RKO (cell line): ENCODE results near the gene PSMD5.

Experiments used
- DNase-seq: peaks from one replicate; pipeline ENCODE4 v3.0.0-alpha.2; 2016; ENCODE audit warnings: low spot score

PSMD5 gene

GRCh38 chr9:120855827-120856670, 13.3 kb upstream of the PSMD5 start:
- DNase-seq, result no peak

- no peak for DNase-seq
Observed at GRCh38 chr9:120854596-120855327, 12.0 kb upstream of the PSMD5 start.

GRCh38 chr9:120853198-120853597, 10.5 kb upstream of the PSMD5 start:
- DNase-seq, result no peak

- no peak for DNase-seq
Observed at GRCh38 chr9:120852240-120853010, 9.7 kb upstream of the PSMD5 start.

GRCh38 chr9:120851449-120851848, 8.7 kb upstream of the PSMD5 start:
- DNase-seq, result no peak

- no peak for DNase-seq
Observed at GRCh38 chr9:120850315-120850714, 7.6 kb upstream of the PSMD5 start.

- DNase-seq, result no peak
Observed at GRCh38 chr9:120846906-120847305, 4.2 kb upstream of the PSMD5 start.

- no peak for DNase-seq
Observed at GRCh38 chr9:120846251-120846889, 3.6 kb upstream of the PSMD5 start.

- DNase-seq, result peak; percentile 49
Observed at GRCh38 chr9:120845255-120845654, 2.5 kb upstream of the PSMD5 start.

- peak; percentile 48 for DNase-seq
Observed at GRCh38 chr9:120841930-120842684, 615 bp downstream of the PSMD5 start.

- peak; percentile 54 for DNase-seq
Observed at GRCh38 chr9:120839146-120839545, 3.6 kb downstream of the PSMD5 start.

GRCh38 chr9:120837921-120838320, 4.8 kb downstream of the PSMD5 start:
- no peak for DNase-seq

GRCh38 chr9:120833325-120833724, 9.4 kb downstream of the PSMD5 start:
- DNase-seq, result no peak

- no peak for DNase-seq
Observed at GRCh38 chr9:120832807-120833206, 9.9 kb downstream of the PSMD5 start.

- no peak for DNase-seq
Observed at GRCh38 chr9:120830865-120831264, 11.9 kb downstream of the PSMD5 start.

- DNase-seq, result no peak
Observed at GRCh38 chr9:120830151-120830550, 12.6 kb downstream of the PSMD5 start.

- DNase-seq, result no peak
Observed at GRCh38 chr9:120829650-120830049, 13.1 kb downstream of the PSMD5 start.

- DNase-seq, result no peak
Observed at GRCh38 chr9:120820095-120820494, 22.6 kb downstream of the PSMD5 start.

- DNase-seq, result no peak
Observed at GRCh38 chr9:120818595-120818994, 24.1 kb downstream of the PSMD5 start.

- DNase-seq, result no peak
Observed at GRCh38 chr9:120815075-120815474, 27.6 kb downstream of the PSMD5 start.

- DNase-seq, result no peak
Observed at GRCh38 chr9:120808931-120809330, 33.8 kb downstream of the PSMD5 start.
